ENCODE results near the gene SIL1. TPM values are rescaled to one million over a fixed set of nuclear protein-coding genes. Genes with fewer than 3 reads are reported as not detected.

Gene SIL1
- total and polyA plus RNA-seq, 2 of the 4 experiments (the other 2 are of a cell fraction): 56.1 to 66.0 TPM

- Histone ChIP-seq H3K4me1 (ENCODE audit: control insufficient read depth, insufficient read depth, low read length) (no peaks in the 10 kb centered on the region; the same call in 1 of the 2 replicates), H2BK15ac (ENCODE audit: low read depth, low read length) (no peak overlapping the region), H2AK5ac (ENCODE audit: low read depth, low read length) (no peak overlapping the region), H4K20me1 (ENCODE audit: insufficient read depth, low read length) (peaks cover 9% of the 10 kb centered on the region), H3K23ac (ENCODE audit: low read depth, low read length) (no peak overlapping the region), H3K9ac (ENCODE audit: low read depth, low read length) (no peak overlapping the region), H3K36me3 (ENCODE audit: control insufficient read depth, insufficient read depth, low read length) (peaks cover 77% of the 10 kb centered on the region), H2BK20ac (ENCODE audit: low read depth, low read length) (no peak overlapping the region), H3K4me2 (ENCODE audit: low read depth, low read length) (no peak overlapping the region), H4K91ac (ENCODE audit: insufficient read depth, low read depth, low read length) (no peak overlapping the region), H3K9me3 (ENCODE audit: control insufficient read depth, insufficient read depth, low read length) (no peaks in the 10 kb centered on the region), H3K4ac (ENCODE audit: low read depth, low read length) (no peak overlapping the region), H3K14ac (replicated peaks; ENCODE audit: low read depth, low read length) (no peak overlapping the region), H3K56ac (ENCODE audit: extremely low read depth, insufficient read depth, low read length) (no peak overlapping the region), H2AFZ (replicated peaks; ENCODE audit: low read length, poor library complexity) (no peak overlapping the region), H3K79me1 (ENCODE audit: low read depth in 1 of 2, low read length in 2 of 2) (peaks cover 4 to 28% of the 10 kb centered on the region in 2 experiments), H4K8ac (ENCODE audit: low read depth in 2 of 2, low read length in 2 of 2) (no peak overlapping the region), H2BK5ac (ENCODE audit: low read depth, low read length, poor library complexity, severe bottlenecking) (no peak overlapping the region), H3K18ac (ENCODE audit: low read depth, low read length) (no peak overlapping the region), H4K5ac (ENCODE audit: low read depth, low read length) (no peak overlapping the region), H2BK120ac (ENCODE audit: low read depth, low read length) (no peak overlapping the region), H3K27ac (ENCODE audit: insufficient read depth, low read length) (no peak overlapping the region), H3K4me3 (ENCODE audit: insufficient read depth, low read depth, low read length) (no peak overlapping the region), H2AK9ac (replicated peaks; ENCODE audit: low read depth, low read length, poor library complexity) (no peak overlapping the region), H3K9me1 (ENCODE audit: insufficient read depth, low read length) (peaks cover 12% of the 10 kb centered on the region; the same call in 1 of the 2 replicates), H3K27me3 (ENCODE audit: control insufficient read depth, insufficient read depth, low read length) (no peaks in the 10 kb centered on the region)
- TF ChIP-seq CEBPB (IDR thresholded peaks at IDR 0.05; ENCODE audit: low read depth, low read length) (no peak), POLR2A (IDR thresholded peaks at IDR 0.05; ENCODE audit: low read depth, low read length) (no peak), MAZ (IDR thresholded peaks at IDR 0.05; ENCODE audit: borderline replicate concordance, low read depth, low read length) (no peak), CHD1 (IDR thresholded peaks at IDR 0.05; ENCODE audit: low read depth, low read length) (no peak), SMC3 (IDR thresholded peaks at IDR 0.05; ENCODE audit: low read depth, low read length) (no peak)
- dilution Hi-C loops (cut with HindIII; ENCODE audit: low sequenced_read_pairs, unreplicated experiment): no loop called here
- ChIA-PET CTCF (interaction anchor here (0.8 kb wide), 1 partner anchor 330 kb away, joined by 3 read pairs; no protein-coding TSS in a partner anchor), POLR2A (ENCODE audit: unreplicated experiment) (interaction anchor here (0.5 kb wide), 1 partner anchor 44 kb away, joined by 5 read pairs; no protein-coding TSS in a partner anchor)
- DNase-seq (no peak), ATAC-seq (ENCODE audit: low read depth) (no peak)
- in situ Hi-C loops (cut with MboI; ENCODE audit: low sequenced_read_pairs): no loop called here
- WGBS, 2 experiments (ENCODE audit: extremely low coverage in 2 of 2, insufficient read length in 1 of 2): 85% methylated on average over 7 of the region's 20 CpGs; no CpG with 5 or more reads in 1 of the 2 experiments
- BruUV-seq (replicated peaks): no TSS peak
- intact Hi-C loops (cut with micrococcal nuclease): no loop called here
Observed at GRCh38 chr5:138932171-138932810, 265.9 kb downstream of the SIL1 start.
